PC-9 (cell line): ENCODE measurements around the gene RRP12. TPM values are rescaled to one million over a fixed set of nuclear protein-coding genes. Genes with fewer than 3 reads are reported as not detected.
"Not testable (repeated sequence)": the region's sequence is repeated elsewhere in the genome, so short reads cannot be mapped to it uniquely, and the experiment has no call there.

Experiments used
- BruUV-seq: library from RNA; stranded (reverse); fragments of 400-500 nt; replicated peaks from 2 replicates; lab custom pipeline; 2021; lab: Mats Ljungman, UMichigan
- CTCF ChIA-PET: fragments of 300-600 bp; sonication (Branson Sonifier 250); formaldehyde crosslinking; loops from one replicate; lab custom pipeline; 2022; ENCODE audit warnings: antibody characterized with exemption; lab: Charles Lee
- POLR2A ChIA-PET: fragments of 300-600 bp; sonication (Branson Sonifier 250); formaldehyde crosslinking; loops from one replicate; lab custom pipeline; 2022; ENCODE audit warnings: antibody characterized with exemption; ENCODE audit not compliant: unreplicated experiment; lab: Charles Lee
- DNase-seq, 2 experiments: peaks; one replicate each; pipeline versions ENCODE4 v3.0.0 to v3.0.0-alpha.2; 2015 to 2022; ENCODE audit warnings: mixed read lengths in 1 of 2
- H2AFZ ChIP-seq: fragments of 200-600 bp; sonication (generic); 2 replicates; pipeline ENCODE4 v1.8.1; 2017; ENCODE audit warnings: antibody characterized with exemption
- H3F3A ChIP-seq: fragments of 200-600 bp; sonication (generic); 2 replicates; pipeline ENCODE4 v1.8.1; 2017; ENCODE audit warnings: antibody characterized with exemption, mild to moderate bottlenecking, low read depth; ENCODE audit not compliant: insufficient read depth
- H3K27ac ChIP-seq: fragments of 200-600 bp; sonication (generic); 2 replicates; pipeline ENCODE4 v1.6.1; 2016; ENCODE audit warnings: mixed run types
- H3K27me3 ChIP-seq: fragments of 200-600 bp; sonication (generic); 2 replicates; pipeline ENCODE4 v1.6.1; 2016; ENCODE audit warnings: low read depth, mixed run types; ENCODE audit not compliant: insufficient read depth
- H3K36me3 ChIP-seq: fragments of 200-600 bp; sonication (generic); 2 replicates; pipeline ENCODE4 v1.6.1; 2016; ENCODE audit warnings: low read depth, mixed run types
- H3K4me1 ChIP-seq: fragments of 200-600 bp; sonication (generic); replicated peaks from 2 replicates; pipeline ENCODE4 v1.6.1; 2016; ENCODE audit warnings: mixed run types; ENCODE audit not compliant: insufficient read depth
- H3K4me2 ChIP-seq: fragments of 200-600 bp; sonication (generic); 2 replicates; pipeline ENCODE4 v1.6.1; 2017; ENCODE audit warnings: mixed run types
- H3K4me3 ChIP-seq: fragments of 200-600 bp; sonication (generic); 2 replicates; pipeline ENCODE4 v1.6.1; 2016; ENCODE audit warnings: mixed run types
- H3K79me2 ChIP-seq: fragments of 200-600 bp; sonication (generic); 2 replicates; pipeline ENCODE4 v1.6.1; 2017; ENCODE audit warnings: low read depth, mixed run types
- H3K9me2 ChIP-seq: fragments of 200-600 bp; sonication (generic); 2 replicates; pipeline ENCODE4 v1.8.1; 2017; ENCODE audit warnings: mild to moderate bottlenecking; ENCODE audit not compliant: insufficient read depth
- H3K9me3 ChIP-seq: fragments of 200-600 bp; sonication (generic); 2 replicates; pipeline ENCODE4 v1.8.1; 2016; ENCODE audit warnings: low read depth; ENCODE audit not compliant: insufficient read depth
- H4K20me1 ChIP-seq: fragments of 200-600 bp; sonication (generic); 2 replicates; pipeline ENCODE4 v1.8.1; 2017; ENCODE audit not compliant: insufficient read depth
- CTCF ChIP-seq: fragments of 200-600 bp; sonication (generic); conservative IDR thresholded peaks from 2 replicates; pipeline ENCODE4 v1.6.1; 2017; ENCODE audit warnings: mixed run types, antibody characterized with exemption, mild to moderate bottlenecking, moderate library complexity
- EZH2 ChIP-seq: fragments of 200-600 bp; sonication (generic); IDR thresholded peaks from 2 replicates; pipeline ENCODE4 v1.8.0; 2017; ENCODE audit warnings: antibody characterized with exemption, low read depth
- intact Hi-C: fragments of 100-400 bp; cut with micrococcal nuclease; formaldehyde crosslinking; loops from one replicate; pipeline ENCODE4 v1.10.0; 2022; ENCODE audit not compliant: unreplicated experiment
- total RNA-seq: library from RNA; stranded (reverse); gene quantifications from 2 replicates; pipeline ENCODE4 v1.2.3, GENCODE V29; 2021

The RRP12 gene
- total RNA-seq, 1 experiment from 2014 or later, result 34.3 TPM

DNA sequence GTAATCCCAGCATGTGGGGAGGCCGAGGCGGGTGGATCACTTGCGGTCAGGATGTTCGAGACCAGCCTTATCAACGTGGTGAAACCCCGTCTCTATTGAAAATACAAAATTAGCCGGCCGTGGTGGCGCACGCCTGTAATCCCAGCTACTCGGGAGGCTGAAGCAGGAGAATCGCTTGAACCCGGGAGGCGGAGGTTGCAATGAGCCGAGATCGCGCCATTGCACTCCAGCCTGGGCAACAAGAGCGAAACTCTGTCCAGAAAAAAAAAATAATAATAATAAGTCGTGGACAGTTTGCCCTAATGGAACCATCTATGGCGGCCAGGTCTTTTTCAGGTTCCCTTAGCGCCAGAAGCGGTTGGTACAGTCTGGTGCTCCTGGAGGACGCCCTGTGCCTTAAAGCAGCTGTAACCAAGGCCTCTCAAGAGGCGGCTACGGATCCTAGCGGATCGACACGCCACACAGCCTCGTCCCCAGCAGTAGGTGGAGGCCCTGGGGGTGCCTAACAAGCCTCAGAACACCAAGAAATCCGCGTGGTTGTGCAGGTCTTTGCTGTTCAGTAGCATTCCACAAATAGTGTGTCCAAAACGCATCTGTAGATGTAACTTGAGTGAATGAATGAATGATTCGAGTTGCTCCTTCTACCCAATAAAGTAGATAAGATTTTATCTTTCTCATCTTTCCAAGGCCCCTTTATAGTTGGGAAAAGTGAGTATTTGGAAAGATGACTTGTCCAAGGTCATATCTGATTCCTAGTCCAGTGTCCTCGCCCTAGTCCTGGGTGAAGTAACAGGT, 25.8 kb upstream of the RRP12 start:
- H3K9me2 ChIP-seq, result no peaks in the 10 kb centered on the region
- H4K20me1 ChIP-seq, result peaks cover 18% of the 10 kb centered on the region
- no peaks in the 10 kb centered on the region for H3K9me3 ChIP-seq
- TF ChIP-seq EZH2 (no peak), CTCF (no peak)
- H3K27ac ChIP-seq, result peak overlapping the region; percentile 29; the same call in 1 of the 2 replicates
- H3K36me3 ChIP-seq, result peaks cover 6% of the 10 kb centered on the region; the same call in 1 of the 2 replicates
- H2AFZ ChIP-seq, result no peak overlapping the region; the same call in 1 of the 2 replicates
- peak overlapping the region; percentile 95 for H3K4me2 ChIP-seq
- peaks cover 41% of the 10 kb centered on the region for H3K79me2 ChIP-seq
- H3K27me3 ChIP-seq, result no peaks in the 10 kb centered on the region
- peaks cover 12% of the 10 kb centered on the region for H3K4me1 ChIP-seq
- H3K4me3 ChIP-seq, result peak overlapping the region; percentile 84
- ChIA-PET POLR2A (no interaction called here), CTCF (no interaction called here)
- intact Hi-C loops, result loop anchor here (2.0 kb wide), 1 partner anchor 26 kb away; the partner anchor contains the start of gene RRP12
- peaks cover 38% of the 10 kb centered on the region for H3F3A ChIP-seq
- no TSS peak for BruUV-seq
- no peak for DNase-seq

- DNase-seq, result peak; percentile 76 to 93
- Histone ChIP-seq H3K27ac (peak within 1 kb of the TSS; percentile 39; the same call in 1 of the 2 replicates), H4K20me1 (peaks cover 18% of the 10 kb centered on the region), H3K79me2 (peaks cover 41% of the 10 kb centered on the region), H2AFZ (peak within 1 kb of the TSS; percentile 93), H3K27me3 (no peaks in the 10 kb centered on the region), H3K4me3 (peak within 1 kb of the TSS; percentile 84), H3K4me1 (peaks cover 12% of the 10 kb centered on the region), H3K9me2 (no peaks in the 10 kb centered on the region), H3K36me3 (peaks cover 6% of the 10 kb centered on the region; the same call in 1 of the 2 replicates), H3F3A (peaks cover 31% of the 10 kb centered on the region; the same call in 1 of the 2 replicates), H3K4me2 (peak within 1 kb of the TSS; percentile 95), H3K9me3 (no peaks in the 10 kb centered on the region)
- POLR2A ChIA-PET, result no interaction called here
- BruUV-seq, result no TSS peak
- intact Hi-C loops, result loop anchor here (2.0 kb wide), 1 partner anchor 25 kb away; the partner anchor contains the start of gene RRP12
- CTCF ChIA-PET, result no interaction called here
- TF ChIP-seq CTCF (peak; percentile 53), EZH2 (no peak)
Measured at GRCh38 chr10:97425964-97426775, 25.0 kb upstream of the RRP12 start, which contains the start of gene PGAM1. PGAM1 (plus strand) TSS chr10:97426191; CDS start chr10:97426308, 117 bp downstream.

GRCh38 chr10:97423757-97424098, 22.6 kb upstream of the RRP12 start:
- H3K4me3 ChIP-seq, H3K36me3 ChIP-seq, CTCF ChIA-PET, DNase-seq, BruUV-seq, H3K4me2 ChIP-seq, H3K27ac ChIP-seq, H2AFZ ChIP-seq, H3K9me3 ChIP-seq, H3K27me3 ChIP-seq, POLR2A ChIA-PET, intact Hi-C loops, H3K9me2 ChIP-seq: not testable (repeated sequence)
- peaks cover 11% of the 10 kb centered on the region; the same call in 1 of the 2 replicates for H3F3A ChIP-seq
- peaks cover 26% of the 10 kb centered on the region for H3K79me2 ChIP-seq
- peaks cover 12% of the 10 kb centered on the region for H3K4me1 ChIP-seq
- H4K20me1 ChIP-seq, result peaks cover 10% of the 10 kb centered on the region
